Measurements from ENCODE around the gene FXYD6.
A peak's percentile ranks its signal among the peaks of the same experiment; 100 is the strongest.

Gene FXYD6

DNA sequence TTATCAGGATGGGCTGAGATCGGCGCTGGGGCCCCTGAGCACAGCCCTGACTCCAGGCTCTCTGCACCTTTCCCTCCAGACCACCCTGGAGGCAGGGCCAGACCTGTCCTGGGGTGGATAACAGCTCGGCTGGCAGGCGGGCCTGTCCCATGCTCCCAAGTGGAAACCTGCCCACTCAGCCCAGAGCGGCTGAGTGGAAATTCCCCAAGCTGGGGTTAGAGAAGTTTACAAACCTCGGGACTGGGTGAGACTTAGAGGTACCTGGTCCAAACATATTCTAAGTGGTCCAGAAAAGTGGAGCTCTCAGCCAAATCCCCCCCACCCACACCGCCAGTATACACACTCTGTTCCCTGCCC is 47.1 kb downstream of the FXYD6 start:
- Histone ChIP-seq H3K27me3 (ENCODE audit: control insufficient read depth in 1 of 2, insufficient read depth in 2 of 2, low read length in 2 of 2) (no peaks in the 10 kb centered on the region), H3K4me3 (ENCODE audit: low read depth in 1 of 2, low read length in 2 of 2) (no peak overlapping the region), H3K36me3 (ENCODE audit: insufficient read depth, low read length) (no peaks in the 10 kb centered on the region), H3K27ac (ENCODE audit: low read depth, low read length) (no peak overlapping the region), H3K9ac (ENCODE audit: low read length) (no peak overlapping the region), H3K4me1 (ENCODE audit: insufficient read depth, low read length) (peaks cover 36% of the 10 kb centered on the region), H3K9me3 (ENCODE audit: low read length) (no peaks in the 10 kb centered on the region)

DNA sequence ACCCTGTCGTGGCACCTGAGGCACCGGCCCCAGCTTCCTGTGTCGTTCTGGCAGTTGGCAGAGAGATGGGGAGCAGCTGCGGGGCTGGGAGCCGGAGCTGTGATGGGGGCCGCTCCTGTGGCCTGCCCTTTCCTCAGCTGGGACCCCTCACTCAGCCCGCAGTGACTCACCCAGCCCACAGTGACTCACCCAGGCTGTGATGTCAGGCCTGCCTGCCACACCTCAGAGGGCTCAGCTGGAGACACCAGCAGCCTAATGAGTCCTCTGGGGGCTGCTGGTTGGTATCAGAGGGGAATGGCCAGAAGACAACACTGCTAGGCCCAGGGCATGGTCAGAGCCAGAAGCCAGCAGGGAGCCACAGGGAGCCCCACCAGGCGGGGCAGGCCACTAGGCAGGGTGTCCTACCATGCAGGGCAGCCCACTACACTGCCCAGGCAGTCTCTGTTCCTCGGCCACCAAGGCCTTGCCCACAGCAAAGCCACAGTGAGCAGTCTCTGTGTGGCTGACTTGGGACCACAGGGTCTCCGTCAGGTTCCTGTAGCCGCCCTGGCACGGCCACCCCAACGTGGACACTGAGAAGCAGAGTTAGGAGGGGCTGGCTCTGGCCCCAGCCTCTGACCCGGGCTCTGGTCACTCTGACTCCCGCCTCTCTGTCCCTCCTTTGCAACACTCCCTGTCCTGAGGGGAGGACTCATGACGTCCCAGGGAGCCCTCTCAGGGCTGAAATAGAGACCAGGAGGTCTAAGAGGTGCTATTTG is 47.7 kb downstream of the FXYD6 start:
- Histone ChIP-seq H3K4me1 (ENCODE audit: insufficient read depth, low read length) (peaks cover 42% of the 10 kb centered on the region), H3K36me3 (ENCODE audit: insufficient read depth, low read length) (no peaks in the 10 kb centered on the region), H3K27me3 (ENCODE audit: control insufficient read depth in 1 of 2, insufficient read depth in 2 of 2, low read length in 2 of 2) (no peaks in the 10 kb centered on the region)

DNA sequence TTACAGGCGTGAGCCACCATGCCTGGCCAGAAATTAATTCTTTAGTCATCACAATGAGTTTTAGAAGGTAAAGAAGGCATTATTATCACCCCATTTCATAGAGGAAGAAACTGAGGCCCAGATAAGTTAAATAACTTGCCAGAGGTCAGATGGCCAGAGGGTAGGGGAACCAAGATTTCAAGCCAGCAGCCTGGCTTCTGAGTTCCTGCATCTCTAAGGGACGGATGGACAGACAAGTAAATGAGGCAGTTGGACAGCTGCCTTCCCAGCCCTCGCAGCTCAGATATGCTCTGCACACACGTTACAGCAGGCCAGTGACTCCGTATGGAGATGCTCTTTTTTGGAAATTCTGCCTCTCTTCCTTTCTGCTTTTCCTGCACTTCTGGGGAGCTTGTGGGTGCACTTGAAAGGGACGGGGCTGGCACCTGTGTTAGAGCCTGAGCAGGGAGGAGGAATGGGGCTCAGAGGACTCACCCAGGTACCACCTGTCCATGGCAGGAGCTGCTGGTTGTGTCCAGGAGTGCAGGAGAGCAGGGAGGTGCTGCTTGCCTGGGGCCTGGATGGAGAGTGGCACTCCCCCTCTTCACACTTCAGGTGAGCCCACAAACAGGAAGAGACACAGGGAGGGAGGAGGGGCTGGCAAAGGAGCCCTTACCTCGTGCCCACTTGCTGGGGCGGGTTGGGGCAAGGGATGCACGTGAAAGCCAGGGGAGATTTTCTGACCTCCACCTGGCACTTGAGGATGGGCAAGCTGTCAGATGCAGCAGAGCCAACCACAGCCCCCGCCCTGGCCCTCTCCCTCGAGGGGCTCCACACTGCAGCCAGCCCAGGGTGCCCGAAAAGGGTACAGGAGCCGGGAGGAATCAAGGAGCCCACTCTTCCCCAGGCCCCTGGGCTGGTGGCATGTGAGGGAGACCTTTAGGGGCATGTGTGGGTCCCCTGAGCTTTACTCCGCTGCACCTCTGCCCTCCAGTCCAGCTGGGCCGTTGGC is 48.6 kb downstream of the FXYD6 start:
- Histone ChIP-seq H3K27me3 (ENCODE audit: control insufficient read depth in 1 of 2, insufficient read depth in 2 of 2, low read length in 2 of 2) (no peaks in the 10 kb centered on the region), H3K36me3 (ENCODE audit: insufficient read depth, low read length) (no peaks in the 10 kb centered on the region), H3K4me3 (ENCODE audit: low read depth in 1 of 2, low read length in 2 of 2) (no peak overlapping the region), H3K27ac (ENCODE audit: low read depth, low read length) (no peak overlapping the region), H3K4me1 (ENCODE audit: insufficient read depth, low read length) (peaks cover 47% of the 10 kb centered on the region), H3K9me3 (ENCODE audit: low read length) (no peaks in the 10 kb centered on the region), H3K9ac (ENCODE audit: low read length) (no peak overlapping the region)

More for the DNA sequence above, 47.7 kb downstream of the FXYD6 start:
- H3K9me3 ChIP-seq (ENCODE audit: low read length) = no peaks in the 10 kb centered on the region
- H3K9ac ChIP-seq (ENCODE audit: low read length) = no peak overlapping the region
- no peak overlapping the region for H3K4me3 ChIP-seq (ENCODE audit: low read depth in 1 of 2, low read length in 2 of 2)
- H3K27ac ChIP-seq (ENCODE audit: low read depth, low read length) = no peak overlapping the region

DNA sequence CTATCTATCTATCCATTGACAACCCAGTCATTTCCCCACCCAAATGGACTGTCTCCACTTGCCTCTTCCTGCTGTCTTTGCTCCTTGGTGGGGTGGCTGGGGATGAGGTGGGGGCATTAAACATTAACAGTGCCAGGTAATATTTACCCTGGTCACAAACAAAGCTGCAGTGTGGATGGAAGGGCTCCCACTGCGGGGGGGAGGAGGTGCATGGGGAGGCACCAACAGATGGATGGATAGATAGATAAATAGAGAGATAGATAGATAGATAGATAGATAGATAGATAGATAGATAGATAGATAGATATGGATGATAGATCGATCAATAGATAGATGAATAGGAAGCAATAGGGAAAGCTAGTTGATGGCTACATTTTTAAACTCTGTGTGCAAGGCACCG is 49.6 kb downstream of the FXYD6 start:
- Histone ChIP-seq H3K36me3 (ENCODE audit: insufficient read depth, low read length) (no peaks in the 10 kb centered on the region), H3K4me1 (ENCODE audit: insufficient read depth, low read length) (peaks cover 54% of the 10 kb centered on the region), H3K9ac (ENCODE audit: low read length) (no peak overlapping the region), H3K4me3 (ENCODE audit: low read depth in 1 of 2, low read length in 2 of 2) (no peak overlapping the region), H3K27ac (ENCODE audit: low read depth, low read length) (no peak overlapping the region), H3K9me3 (ENCODE audit: low read length) (no peaks in the 10 kb centered on the region), H3K27me3 (ENCODE audit: control insufficient read depth in 1 of 2, insufficient read depth in 2 of 2, low read length in 2 of 2) (no peaks in the 10 kb centered on the region)

DNA sequence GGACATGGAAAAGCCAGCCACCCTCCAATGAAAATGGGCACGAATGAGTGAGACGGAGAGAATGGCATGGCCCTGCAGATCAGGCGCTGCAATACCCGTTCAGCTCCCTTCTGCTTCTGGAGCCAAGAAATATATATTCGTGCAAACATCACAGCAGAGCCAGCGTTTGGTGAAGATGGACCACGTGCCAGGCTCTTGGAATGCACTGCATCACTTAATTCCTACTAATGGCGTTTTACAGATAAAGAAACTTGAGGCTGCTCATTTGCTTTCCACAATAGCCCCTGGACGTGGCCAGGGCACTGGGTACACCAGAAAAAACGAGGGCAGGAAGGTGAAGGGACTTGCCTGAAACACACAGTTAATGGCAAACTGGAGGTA is 50.3 kb downstream of the FXYD6 start:
- Histone ChIP-seq H3K9me3 (ENCODE audit: low read length) (no peaks in the 10 kb centered on the region), H3K4me1 (ENCODE audit: insufficient read depth, low read length) (peaks cover 50% of the 10 kb centered on the region), H3K27ac (ENCODE audit: low read depth, low read length) (no peak overlapping the region), H3K4me3 (ENCODE audit: low read depth in 1 of 2, low read length in 2 of 2) (no peak overlapping the region), H3K36me3 (ENCODE audit: insufficient read depth, low read length) (no peaks in the 10 kb centered on the region), H3K27me3 (ENCODE audit: control insufficient read depth in 1 of 2, insufficient read depth in 2 of 2, low read length in 2 of 2) (no peaks in the 10 kb centered on the region), H3K9ac (ENCODE audit: low read length) (no peak overlapping the region)

DNA sequence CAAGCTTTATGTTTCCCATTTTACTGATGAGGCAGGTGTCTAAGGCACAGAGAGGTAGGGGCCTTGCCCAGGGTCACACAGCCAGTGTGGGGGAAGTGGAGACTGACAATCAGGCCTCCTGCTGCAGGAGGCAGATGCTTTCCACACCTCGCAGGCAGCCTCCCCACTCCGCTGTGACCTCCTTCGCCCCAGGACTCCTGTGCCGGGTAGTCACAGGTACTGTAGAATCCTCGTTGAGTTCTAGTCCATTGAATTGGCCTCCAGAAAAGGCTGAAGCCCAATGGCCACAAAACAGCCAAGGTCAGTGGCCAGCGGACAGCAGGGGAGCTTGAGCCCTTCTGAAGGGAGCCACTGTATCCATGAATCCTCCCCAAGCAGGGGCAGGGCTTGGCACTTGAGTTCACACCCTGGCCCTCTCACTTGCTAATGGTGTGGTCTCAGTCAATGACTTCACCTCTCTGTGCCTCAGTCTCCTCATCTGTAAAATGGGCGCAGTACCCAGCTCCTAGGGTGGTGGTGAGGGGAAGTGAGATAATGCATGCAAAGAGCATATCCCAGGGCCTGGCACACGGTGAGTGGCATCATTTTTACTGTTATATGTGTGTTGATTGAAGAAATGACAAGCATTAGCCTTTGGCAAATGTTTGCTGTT is 50.8 kb downstream of the FXYD6 start:
- H3K4me1 ChIP-seq (ENCODE audit: insufficient read depth, low read length) = peaks cover 46% of the 10 kb centered on the region
- no peaks in the 10 kb centered on the region for H3K36me3 ChIP-seq (ENCODE audit: insufficient read depth, low read length)
- H3K4me3 ChIP-seq (ENCODE audit: low read depth in 1 of 2, low read length in 2 of 2) = no peak overlapping the region
- H3K27me3 ChIP-seq (ENCODE audit: control insufficient read depth in 1 of 2, insufficient read depth in 2 of 2, low read length in 2 of 2) = no peaks in the 10 kb centered on the region
- H3K9me3 ChIP-seq (ENCODE audit: low read length) = no peaks in the 10 kb centered on the region
- no peak overlapping the region for H3K9ac ChIP-seq (ENCODE audit: low read length)
- peak overlapping the region; percentile 52 for H3K27ac ChIP-seq (ENCODE audit: low read depth, low read length)

DNA sequence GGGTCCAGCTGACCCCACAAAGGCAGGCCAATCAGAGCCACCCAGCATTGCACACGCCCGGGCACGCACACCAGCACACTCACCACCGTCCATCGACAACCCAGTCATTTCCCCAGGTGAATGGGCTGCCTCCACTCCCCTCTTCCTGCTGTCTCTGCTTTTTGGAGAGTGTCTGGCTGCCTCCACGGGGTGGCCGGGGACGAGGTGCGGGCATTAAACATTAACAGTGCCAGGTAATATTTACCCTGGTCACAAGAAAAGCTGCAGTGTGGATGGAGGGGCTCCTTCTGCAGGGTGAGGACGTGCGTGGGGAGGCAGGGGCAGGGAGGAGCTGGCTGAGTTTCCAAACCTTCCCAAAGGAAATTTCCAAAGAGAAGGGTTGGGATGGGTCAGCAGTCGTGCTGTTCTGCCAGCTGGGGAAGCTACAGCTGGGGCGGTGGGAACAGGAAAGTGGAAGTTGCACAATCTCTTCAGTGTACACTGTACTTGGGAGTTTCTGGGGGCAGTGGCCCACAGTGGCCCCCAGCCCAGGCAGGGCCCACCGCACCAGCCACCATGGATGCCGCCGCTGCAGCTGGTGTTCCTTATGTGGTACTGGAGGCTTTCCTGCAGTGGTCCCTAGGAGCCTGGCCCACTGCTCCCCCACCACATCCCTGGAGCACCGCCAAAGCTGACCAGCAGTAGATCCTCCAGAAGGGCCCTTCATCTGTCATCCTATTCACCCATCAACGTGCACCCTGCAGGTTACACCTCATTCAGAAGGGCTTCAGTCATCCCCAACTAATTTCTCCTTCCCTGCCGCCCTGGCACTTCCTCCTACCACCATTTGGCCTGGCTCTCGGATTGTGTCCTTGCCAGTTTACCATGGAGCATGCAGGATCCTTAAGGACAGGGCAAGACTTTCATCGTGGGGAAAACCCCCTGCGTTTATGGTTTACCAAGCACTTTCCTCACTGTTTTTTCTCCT is 51.6 kb downstream of the FXYD6 start, which contains the start of gene FXYD2:
FXYD2 (minus strand) TSS at position 174 of the 967 bp plus-strand sequence; CDS start at position 108, 66 bp downstream.
- peaks cover 46% of the 10 kb centered on the region for H3K4me1 ChIP-seq (ENCODE audit: insufficient read depth, low read length)
- H3K9ac ChIP-seq (ENCODE audit: low read length) = no peak within 1 kb of the TSS
- no peaks in the 10 kb centered on the region for H3K36me3 ChIP-seq (ENCODE audit: insufficient read depth, low read length)
- no peaks in the 10 kb centered on the region for H3K9me3 ChIP-seq (ENCODE audit: low read length)
- H3K27ac ChIP-seq (ENCODE audit: low read depth, low read length) = peak within 1 kb of the TSS; percentile 52
- H3K4me3 ChIP-seq (ENCODE audit: low read depth in 1 of 2, low read length in 2 of 2) = no peak within 1 kb of the TSS
- no peaks in the 10 kb centered on the region for H3K27me3 ChIP-seq (ENCODE audit: control insufficient read depth in 1 of 2, insufficient read depth in 2 of 2, low read length in 2 of 2)

DNA sequence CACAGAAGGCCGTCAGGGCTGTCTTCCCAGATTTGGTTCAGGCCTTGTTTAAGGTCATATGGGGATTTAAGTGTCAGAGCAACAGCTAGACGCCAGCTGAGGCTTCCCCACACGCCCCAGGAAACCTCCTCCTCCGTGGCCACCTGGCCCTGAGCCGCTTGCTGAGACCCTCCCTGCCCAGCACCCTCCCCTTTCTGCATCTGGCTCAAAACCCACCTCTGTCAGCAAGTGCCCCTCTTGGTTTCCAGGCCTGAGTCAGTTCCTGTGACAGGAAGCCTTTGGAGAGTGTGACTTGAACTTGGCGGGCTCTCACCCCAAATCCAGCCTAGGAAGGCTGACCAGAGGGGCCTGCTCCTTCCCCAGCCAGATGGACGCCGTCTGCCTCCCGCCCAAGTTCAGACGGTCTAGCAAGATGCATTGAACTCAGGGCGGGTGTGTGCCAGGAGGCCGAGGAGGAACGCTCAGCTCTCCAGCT is 52.5 kb downstream of the FXYD6 start:
- Histone ChIP-seq H3K27me3 (ENCODE audit: control insufficient read depth in 1 of 2, insufficient read depth in 2 of 2, low read length in 2 of 2) (no peaks in the 10 kb centered on the region), H3K36me3 (ENCODE audit: insufficient read depth, low read length) (no peaks in the 10 kb centered on the region), H3K9me3 (ENCODE audit: low read length) (no peaks in the 10 kb centered on the region), H3K27ac (ENCODE audit: low read depth, low read length) (peak overlapping the region; percentile 44), H3K4me1 (ENCODE audit: insufficient read depth, low read length) (peaks cover 44% of the 10 kb centered on the region), H3K4me3 (ENCODE audit: low read depth in 1 of 2, low read length in 2 of 2) (no peak overlapping the region), H3K9ac (ENCODE audit: low read length) (no peak overlapping the region)

DNA sequence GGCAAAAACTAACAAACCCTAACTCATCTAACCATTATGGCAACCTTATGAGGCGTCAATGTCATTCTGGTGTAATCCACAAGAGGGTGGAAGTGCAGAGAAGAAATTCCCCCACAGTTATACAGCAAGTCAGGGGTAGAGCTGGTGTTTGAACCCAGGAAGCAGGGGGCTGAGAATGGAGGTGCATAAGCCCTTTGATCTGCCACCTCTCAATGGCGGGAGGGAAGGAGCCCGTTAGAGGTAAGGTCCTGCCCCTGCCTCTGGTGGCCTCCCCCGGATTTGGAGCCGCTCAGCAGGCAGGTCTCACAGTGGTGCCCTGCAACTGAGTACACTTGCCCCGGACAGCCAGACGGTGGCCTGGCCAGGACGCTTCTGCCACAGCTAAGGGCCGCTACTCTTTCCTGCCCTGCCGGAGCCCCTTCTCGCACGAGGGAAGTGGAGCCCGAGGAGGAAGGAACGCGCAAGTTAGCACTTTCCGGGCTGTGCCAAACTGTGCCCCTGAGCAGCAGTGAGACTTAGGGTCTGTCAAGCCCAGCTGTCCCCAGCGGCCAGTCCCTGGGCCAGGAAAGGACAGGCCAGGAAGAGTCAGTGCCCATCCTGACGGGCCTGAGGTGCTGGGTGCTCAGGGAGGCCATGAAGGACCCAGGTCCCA is 53.0 kb downstream of the FXYD6 start:
- H3K9ac ChIP-seq (ENCODE audit: low read length) = no peak overlapping the region
- no peaks in the 10 kb centered on the region for H3K9me3 ChIP-seq (ENCODE audit: low read length)
- H3K27ac ChIP-seq (ENCODE audit: low read depth, low read length) = peak overlapping the region; percentile 44
- no peaks in the 10 kb centered on the region for H3K36me3 ChIP-seq (ENCODE audit: insufficient read depth, low read length)
- no peak overlapping the region for H3K4me3 ChIP-seq (ENCODE audit: low read depth in 1 of 2, low read length in 2 of 2)
- H3K4me1 ChIP-seq (ENCODE audit: insufficient read depth, low read length) = peaks cover 38% of the 10 kb centered on the region
- H3K27me3 ChIP-seq (ENCODE audit: control insufficient read depth in 1 of 2, insufficient read depth in 2 of 2, low read length in 2 of 2) = no peaks in the 10 kb centered on the region

Data from muscle layer of colon (tissue), 2 donors.